GM23338 (cell line): ENCODE results near the gene EIF4E.

Experiments
- CREB1 ChIP-seq: fragments of 250-450 bp; sonication (Bioruptor Pico); IDR thresholded peaks from 2 replicates; pipeline ENCODE4 v1.5.0; 2020; ENCODE audit warnings: low read depth, mild to moderate bottlenecking, moderate library complexity
- CTCF ChIP-seq, 2 experiments: fragments of 200-600 bp in 1 of 2; sonication (generic) in 1 of 2; conservative IDR thresholded peaks; 2 replicates each; pipeline versions ENCODE4 v1.5.1 to v1.6.1; 2016 to 2017; ENCODE audit warnings: antibody characterized with exemption in 2 of 2, low read depth in 2 of 2, mild to moderate bottlenecking in 2 of 2, moderate library complexity in 1 of 2
- ETS1 ChIP-seq: IDR thresholded peaks from 2 replicates; pipeline ENCODE4 v1.6.1; 2016; ENCODE audit warnings: antibody characterized with exemption
- EZH2 ChIP-seq: fragments of 200-600 bp; sonication (generic); IDR thresholded peaks from one replicate; pipeline ENCODE4 v1.8.0; 2017; ENCODE audit warnings: antibody characterized with exemption, mild to moderate bottlenecking, low read depth; ENCODE audit not compliant: unreplicated experiment
- EZH2phosphoT487 ChIP-seq: fragments of 200-600 bp; sonication (generic); IDR thresholded peaks from one replicate; pipeline ENCODE4 v1.8.1; 2018; ENCODE audit warnings: antibody characterized with exemption; ENCODE audit not compliant: unreplicated experiment
- JUNB ChIP-seq: IDR thresholded peaks from one replicate; pipeline ENCODE4 v1.6.1; 2016; ENCODE audit warnings: antibody characterized with exemption; ENCODE audit not compliant: unreplicated experiment
- NANOG ChIP-seq: IDR thresholded peaks from 2 replicates; pipeline ENCODE4 v1.6.1; 2016; ENCODE audit warnings: antibody characterized with exemption, borderline replicate concordance
- POLR2AphosphoS5 ChIP-seq: IDR thresholded peaks from 2 replicates; pipeline ENCODE4 v1.6.1; 2016; ENCODE audit warnings: antibody characterized with exemption, low read depth
- REST ChIP-seq: IDR thresholded peaks from one replicate; pipeline ENCODE4 v1.6.1; 2018; ENCODE audit warnings: antibody characterized with exemption; ENCODE audit not compliant: unreplicated experiment
- STAT1 ChIP-seq: IDR thresholded peaks from one replicate; pipeline ENCODE4 v1.6.1; 2016; ENCODE audit warnings: antibody characterized with exemption; ENCODE audit not compliant: unreplicated experiment
- ZNF114 ChIP-seq: fragments of 250-450 bp; sonication (Bioruptor Pico); IDR thresholded peaks from 2 replicates; pipeline ENCODE4 v1.5.0; 2020; ENCODE audit warnings: mild to moderate bottlenecking, moderate library complexity
- ZNF331 ChIP-seq: fragments of 250-450 bp; sonication (Bioruptor Pico); IDR thresholded peaks from 2 replicates; pipeline ENCODE4 v1.5.0; 2020; ENCODE audit warnings: low read depth, mild to moderate bottlenecking, moderate library complexity
- ZNF462 ChIP-seq: fragments of 250-450 bp; sonication (Bioruptor Pico); IDR thresholded peaks from 2 replicates; pipeline ENCODE4 v1.5.0; 2020; ENCODE audit warnings: mild to moderate bottlenecking, moderate library complexity

- TF ChIP-seq POLR2AphosphoS5, result no peak
- no peak for TF ChIP-seq CTCF (conservative IDR thresholded peaks at IDR 0.05; ENCODE audit: low read depth in 2 of 2)
- no peak for TF ChIP-seq EZH2phosphoT487
- no peak for TF ChIP-seq EZH2
- no peak for TF ChIP-seq REST
- no peak for TF ChIP-seq ZNF462
- no peak for TF ChIP-seq JUNB
- TF ChIP-seq ETS1, result no peak
- no peak for TF ChIP-seq CREB1 (CRISPR knock-in tag)
- no peak for TF ChIP-seq ZNF331 (CRISPR knock-in tag)
- TF ChIP-seq NANOG, result no peak
- no peak for TF ChIP-seq STAT1
- no peak for TF ChIP-seq ZNF114 (CRISPR knock-in tag)
Measured at GRCh38 chr4:98845960-98846359, 83.0 kb downstream of the EIF4E start.
